ENCODE data around the gene PLEKHG3. TPM values are rescaled to one million over a fixed set of nuclear protein-coding genes. Genes with fewer than 3 reads are reported as not detected.

Gene PLEKHG3
- total RNA-seq, 2 donors from 2014 or later, result 79.3 to 90.1 TPM

DNA sequence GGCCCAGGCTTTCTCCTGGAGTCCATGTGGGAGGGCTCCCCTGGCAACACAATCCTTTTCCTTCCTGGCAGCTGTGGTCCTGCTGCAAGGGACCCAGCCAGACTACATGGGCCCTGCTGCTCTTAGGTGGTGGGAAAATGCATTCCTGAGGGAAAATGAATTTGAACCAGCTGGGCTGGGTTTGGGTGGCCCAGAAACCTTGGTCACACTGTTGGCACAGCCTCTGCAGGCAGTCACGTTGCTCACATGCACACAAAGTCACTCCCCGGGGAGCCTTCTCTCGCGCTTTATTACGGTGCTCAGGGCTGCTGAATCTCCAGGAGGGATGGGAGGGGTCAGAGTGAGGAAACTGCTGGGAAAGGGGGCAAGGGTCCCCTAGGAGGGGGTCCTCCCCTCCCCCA, 17.2 kb downstream of the PLEKHG3 start:
- ATAC-seq, result peak; percentile 36
- intact Hi-C loops (cut with DNase I, micrococcal nuclease), result no loop called here
- DNase-seq, result peak; percentile 68 to 77

DNA sequence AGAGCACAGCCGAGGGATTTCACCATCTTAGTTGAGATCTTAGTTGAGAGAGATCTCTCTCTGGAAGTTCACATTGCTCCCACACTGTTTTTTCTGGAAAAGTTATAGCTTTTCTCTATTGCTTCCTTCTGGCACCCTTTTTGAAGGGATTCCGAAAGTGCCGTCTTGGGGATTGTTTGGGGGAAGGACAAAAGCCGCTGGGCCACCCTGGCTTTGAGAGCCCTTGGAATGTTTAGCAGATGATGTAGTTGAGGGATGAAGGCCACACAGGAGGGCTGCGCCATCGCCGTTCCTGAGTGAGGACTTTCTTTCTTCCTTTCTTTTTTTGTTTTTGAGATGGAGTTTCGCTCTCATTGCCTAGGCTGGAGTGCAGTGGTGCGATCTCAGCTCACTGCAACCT, 17.7 kb downstream of the PLEKHG3 start:
- ATAC-seq (no peak), DNase-seq (no peak)
- intact Hi-C loops (cut with DNase I, micrococcal nuclease), result no loop called here

DNA sequence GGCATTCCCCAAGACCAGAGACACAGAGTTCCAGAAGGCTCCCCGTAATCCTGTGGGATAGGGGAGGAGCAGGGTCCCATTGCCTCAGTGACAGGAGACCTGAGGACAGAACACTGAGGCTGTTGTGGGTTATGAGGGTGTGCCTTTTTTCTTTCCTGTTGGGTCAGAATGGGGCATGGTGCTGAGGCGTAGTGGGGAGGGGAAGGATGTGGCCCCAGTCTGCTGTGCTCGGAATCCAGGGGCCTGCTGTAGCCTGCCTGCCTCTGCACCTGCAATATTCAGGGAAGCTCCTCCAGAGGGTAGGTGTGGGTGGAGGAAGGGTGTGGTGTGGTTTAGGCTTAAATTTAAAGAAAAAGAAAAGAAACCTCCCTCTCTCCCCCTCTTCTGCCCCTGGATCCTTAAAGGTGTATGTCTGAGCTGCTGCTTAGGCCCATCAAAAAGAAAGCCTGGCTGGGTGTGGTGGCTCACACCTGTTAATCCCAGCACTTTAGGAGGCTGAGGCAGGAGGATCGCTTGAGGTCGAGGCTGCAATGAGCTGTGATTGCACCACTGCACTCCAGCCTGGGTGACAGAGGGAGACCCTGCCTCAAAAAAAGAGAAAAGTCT, 18.7 kb downstream of the PLEKHG3 start:
- ATAC-seq (no peak), DNase-seq (no peak)
- intact Hi-C loops (cut with DNase I, micrococcal nuclease), result no loop called here

DNA sequence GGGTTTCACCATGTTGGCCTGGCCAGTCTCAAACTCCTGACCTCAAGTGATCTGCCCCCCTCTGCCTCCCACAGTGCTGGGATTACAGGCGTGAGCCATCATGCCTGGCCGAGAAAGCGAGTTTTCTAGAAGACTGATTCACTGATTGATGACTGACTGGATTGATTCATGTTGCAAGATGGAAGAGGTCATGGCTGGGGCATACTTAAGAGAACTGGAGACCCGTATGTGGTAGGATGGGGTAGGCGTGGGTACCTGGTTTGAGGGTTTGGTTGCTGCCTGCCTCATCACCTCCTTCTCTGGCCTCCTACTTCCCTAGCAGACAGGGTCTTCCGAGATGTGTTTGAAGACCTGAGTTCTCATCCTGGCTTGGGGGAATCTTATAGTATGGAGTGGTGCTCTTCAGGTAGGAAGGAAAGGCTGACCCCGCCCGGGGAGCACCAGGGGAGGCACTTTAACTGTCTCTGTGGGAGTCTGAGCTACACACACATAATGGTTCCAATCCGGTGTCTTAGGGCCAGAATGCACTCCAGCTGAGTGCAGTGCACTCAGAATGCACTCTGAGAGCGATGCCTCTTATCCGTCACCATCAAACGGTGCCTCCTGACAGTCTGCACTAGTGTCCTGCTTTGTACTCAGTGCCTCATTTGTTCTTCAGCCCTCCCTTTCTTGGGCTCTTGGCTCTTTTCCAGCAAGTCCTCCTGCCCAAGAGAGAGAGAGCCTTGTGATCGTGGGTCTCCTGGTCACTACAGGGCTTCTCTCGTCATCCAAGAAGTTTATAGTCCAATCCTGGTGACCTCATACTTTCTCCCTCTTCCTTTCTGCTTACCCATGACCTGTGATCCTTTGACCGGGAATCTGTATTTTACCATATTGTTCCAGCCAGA, 19.7 kb downstream of the PLEKHG3 start:
- DNase-seq, result no peak
- intact Hi-C loops (cut with DNase I, micrococcal nuclease), result no loop called here
- ATAC-seq, result peak; percentile 16

DNA sequence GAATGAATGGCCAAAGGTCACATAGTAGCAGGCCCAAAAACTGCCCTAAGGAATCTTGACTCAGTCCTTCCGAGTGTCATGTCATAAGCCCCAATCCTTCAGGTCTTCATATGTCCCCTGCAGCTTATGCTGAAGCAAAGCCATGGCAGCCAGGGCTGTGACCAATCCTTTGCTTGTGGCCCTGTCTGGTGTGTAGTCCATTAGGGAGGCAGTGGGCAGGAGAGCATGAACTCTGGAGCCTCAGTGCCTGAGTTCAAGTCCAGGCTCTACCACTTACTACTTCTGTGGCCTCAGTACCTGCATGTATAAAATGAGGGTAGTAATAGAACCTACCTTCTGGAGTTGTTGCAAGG, 20.3 kb downstream of the PLEKHG3 start:
- ATAC-seq, result no peak
- DNase-seq, result no peak
- intact Hi-C loops (cut with DNase I, micrococcal nuclease), result no loop called here

DNA sequence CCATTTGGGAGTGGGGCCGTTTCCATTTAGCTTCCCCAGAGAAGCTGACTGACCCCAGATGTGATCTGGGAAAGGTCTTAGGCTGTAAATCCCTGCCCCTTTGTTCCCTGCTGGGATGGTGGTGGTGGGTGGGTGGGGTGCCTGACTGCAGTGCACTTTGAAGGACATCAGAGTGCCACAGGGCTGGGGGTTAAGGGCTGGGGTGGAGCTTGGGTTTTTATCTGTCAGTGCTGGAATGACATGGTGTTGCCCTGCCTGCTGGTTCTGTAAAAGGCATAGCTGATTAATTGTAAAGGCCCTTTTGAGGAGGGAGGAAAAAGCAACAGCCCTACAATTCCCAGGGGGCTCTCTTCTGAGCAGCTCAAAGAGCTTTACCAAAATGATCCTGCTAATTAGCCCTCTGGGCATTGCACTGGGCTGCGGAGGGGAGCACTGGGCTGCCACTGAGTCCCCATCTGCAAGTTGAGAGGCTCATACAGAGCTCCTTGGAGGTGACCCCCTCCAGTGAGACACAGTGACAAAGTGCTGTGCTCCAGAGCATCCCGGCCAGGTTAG, 21.1 kb downstream of the PLEKHG3 start:
- DNase-seq (no peak), ATAC-seq (peak; percentile 10)
- intact Hi-C loops (cut with DNase I, micrococcal nuclease), result no loop called here

DNA sequence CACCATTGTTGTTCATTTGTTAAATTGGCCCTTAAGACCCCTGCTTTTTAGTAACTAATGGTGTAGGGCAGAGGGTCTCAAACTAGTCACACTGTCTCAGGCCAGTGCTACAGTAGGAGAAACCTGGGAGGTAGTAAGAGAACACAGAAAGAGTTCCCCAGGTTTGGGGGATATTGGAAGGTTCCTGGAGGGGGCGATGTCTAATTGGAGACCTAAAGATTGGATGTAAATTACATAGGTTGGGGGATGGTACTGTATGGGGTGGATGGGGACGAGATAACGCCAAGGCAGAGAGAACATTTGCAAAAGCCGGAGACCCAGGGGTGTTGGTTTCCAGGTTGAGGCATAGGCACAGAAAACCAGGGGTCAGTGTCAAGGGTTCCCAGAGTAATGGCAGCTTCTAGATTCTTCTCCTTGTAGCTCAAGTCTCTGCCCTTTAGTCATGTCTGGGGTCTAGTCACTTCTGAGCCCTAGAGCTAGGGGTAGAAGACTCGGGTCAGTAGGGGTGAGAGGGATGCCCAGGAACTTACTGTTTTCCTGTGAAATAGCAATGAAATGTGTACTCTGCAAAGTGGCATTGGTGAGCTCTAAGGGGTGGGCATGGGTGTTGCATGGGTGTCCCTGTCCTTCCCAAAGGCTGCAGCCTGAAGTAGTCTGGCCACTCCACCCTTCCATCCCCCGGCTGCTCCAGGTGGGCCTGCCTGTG, 21.8 kb downstream of the PLEKHG3 start:
- no peak for DNase-seq
- no peak for ATAC-seq
- intact Hi-C loops (cut with DNase I, micrococcal nuclease), result no loop called here

DNA sequence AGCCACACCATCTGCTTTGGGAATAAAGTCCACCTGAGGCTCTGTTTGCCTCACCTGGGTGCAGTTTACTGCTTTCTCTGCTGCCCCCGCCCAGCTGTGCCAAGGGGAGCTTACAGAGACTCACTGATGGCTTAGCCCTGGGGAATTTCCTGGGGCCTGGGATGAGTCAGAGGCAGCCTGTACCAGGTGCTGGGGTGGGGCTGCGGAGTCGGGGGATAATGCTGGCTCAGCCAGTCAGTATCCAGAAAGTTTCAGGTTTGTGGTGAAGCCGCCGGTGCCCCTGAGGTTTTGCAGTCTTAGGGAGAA, 22.3 kb downstream of the PLEKHG3 start:
- intact Hi-C loops (cut with DNase I, micrococcal nuclease), result no loop called here
- ATAC-seq, result peak; percentile 82
- peak; percentile 88 to 96 for DNase-seq

DNA sequence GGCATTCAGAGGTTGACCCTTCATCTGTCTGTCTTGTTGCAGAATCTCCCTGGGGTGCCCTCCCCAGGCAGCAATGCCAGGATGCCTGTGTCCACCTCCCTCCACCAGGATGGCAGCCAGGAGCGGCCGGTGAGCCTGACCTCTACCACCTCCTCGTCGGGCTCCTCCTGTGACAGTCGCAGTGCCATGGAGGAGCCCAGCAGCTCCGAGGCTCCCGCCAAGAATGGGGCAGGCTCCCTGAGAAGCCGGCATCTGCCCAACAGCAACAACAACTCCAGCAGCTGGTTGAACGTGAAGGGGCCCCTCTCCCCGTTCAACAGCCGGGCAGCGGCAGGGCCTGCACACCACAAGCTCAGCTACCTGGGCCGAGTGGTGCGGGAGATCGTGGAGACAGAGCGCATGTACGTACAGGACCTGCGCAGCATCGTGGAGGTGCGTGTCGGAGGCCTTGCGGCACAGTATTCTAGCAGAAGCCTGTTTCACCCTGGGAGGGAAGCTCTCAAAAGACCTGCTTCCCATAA, 23.4 kb downstream of the PLEKHG3 start:
- intact Hi-C loops (cut with DNase I, micrococcal nuclease), result no loop called here
- no peak for ATAC-seq

DNA sequence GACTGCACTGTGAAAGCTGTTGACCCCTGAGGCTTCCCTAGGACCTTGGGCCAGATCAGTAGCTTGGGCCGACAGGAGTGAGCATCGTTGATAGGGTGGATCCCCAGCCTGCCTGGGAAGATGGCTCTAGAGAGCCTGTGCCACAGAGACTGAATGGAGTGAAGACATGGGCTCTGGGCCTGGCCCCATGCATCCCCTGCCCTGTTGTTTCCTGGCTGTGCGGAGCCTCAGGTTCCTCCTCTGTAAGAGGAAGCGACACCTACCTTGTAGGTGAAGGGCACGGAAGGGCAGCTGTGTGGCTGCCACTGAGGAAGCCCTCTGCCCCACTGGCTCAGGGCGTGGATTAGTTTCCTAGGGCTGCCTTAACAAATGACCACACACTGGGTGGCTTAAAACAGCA, 23.9 kb downstream of the PLEKHG3 start:
- no peak for DNase-seq
- intact Hi-C loops (cut with DNase I, micrococcal nuclease), result no loop called here
- no peak for ATAC-seq

More for the DNA sequence above, 23.4 kb downstream of the PLEKHG3 start:
- no peak for DNase-seq

DNA sequence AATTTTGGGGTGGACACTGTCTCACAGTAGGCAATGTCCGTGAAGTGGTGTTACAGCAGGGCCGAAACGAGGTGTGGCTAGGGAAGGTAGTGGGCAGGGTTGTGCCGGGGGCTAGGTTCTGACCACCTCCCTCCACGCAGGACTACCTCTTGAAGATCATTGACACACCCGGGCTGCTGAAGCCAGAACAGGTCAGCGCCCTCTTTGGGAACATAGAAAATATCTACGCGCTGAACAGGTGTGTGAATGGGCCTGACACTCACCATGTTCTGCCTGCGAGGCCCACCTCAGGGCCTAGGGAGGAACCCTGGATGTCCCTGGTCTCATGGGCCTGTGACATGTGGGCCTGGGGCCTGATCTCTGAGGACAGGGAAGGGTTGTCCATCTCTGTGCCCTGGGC, 24.6 kb downstream of the PLEKHG3 start:
- DNase-seq (no peak), ATAC-seq (no peak)
- intact Hi-C loops (cut with DNase I, micrococcal nuclease), result no loop called here

DNA sequence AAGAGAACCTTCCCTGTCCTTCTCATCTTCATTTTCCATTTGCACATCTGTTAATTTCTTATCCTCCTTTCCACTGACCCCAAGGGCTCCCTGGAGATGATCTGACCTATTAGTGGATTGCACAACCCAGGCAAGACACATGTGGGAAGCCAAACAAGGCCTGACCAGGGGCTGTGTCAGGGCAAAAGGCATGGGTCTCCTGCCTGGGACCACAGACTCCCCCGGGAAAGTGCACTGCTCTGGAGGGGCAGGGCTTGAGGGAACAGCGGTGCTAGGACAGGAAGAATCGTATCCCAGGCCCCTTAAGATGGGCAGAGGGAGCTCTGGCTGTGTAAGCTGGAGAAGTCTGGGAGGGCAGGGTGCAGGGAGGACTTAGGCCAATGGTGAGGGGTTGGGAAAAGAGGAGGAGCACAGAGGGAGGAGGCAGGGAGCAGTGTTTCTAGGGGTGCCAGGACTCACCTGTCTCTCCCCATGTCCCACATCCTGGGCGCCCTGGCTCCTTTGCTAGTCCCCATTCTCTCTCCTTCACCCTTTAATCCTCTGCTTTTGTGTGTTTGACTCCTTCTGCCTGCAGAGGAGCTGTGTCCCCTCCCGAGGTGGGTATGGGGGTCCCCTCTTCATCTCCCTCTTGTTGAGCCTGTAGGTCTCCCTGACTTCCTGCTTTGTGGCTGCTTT, 25.3 kb downstream of the PLEKHG3 start:
- no peak for ATAC-seq
- intact Hi-C loops (cut with DNase I, micrococcal nuclease), result no loop called here
- no peak for DNase-seq

DNA sequence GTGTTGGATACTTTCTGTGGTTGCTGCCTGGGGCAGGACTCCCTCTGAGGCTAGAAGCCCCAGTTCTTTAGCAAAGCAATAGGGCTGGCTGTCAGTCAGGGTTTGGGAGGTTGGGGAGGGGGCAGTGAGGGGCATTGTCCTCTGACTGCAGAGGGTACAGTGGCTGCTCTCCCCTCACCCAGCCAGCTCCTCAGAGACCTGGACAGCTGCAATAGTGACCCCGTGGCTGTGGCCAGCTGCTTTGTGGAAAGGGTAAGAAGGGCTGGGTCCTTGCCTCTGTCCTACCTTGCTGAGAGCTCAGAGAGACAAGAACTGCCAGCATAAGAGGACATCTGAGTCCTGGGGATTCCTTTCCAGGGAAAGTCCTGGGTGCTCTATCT, 25.8 kb downstream of the PLEKHG3 start:
- intact Hi-C loops (cut with DNase I, micrococcal nuclease), result no loop called here
- no peak for ATAC-seq
- no peak for DNase-seq

DNA sequence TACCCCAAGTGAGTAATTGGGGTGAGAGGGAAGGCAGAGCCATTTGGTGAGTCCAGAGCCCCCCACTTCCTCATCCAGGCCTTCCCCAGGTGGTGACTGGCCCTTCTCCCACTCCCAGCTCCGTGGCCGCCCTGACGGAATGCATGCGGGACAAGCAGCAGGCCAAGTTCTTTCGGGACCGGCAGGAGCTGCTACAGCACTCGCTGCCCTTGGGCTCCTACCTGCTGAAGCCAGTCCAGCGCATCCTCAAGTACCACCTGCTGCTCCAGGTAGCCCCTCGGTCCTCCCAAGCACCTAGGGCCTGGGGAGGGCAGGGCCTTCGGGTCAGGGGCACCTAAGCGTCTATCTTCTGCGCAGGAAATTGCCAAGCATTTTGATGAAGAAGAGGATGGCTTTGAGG, 26.5 kb downstream of the PLEKHG3 start:
- no peak for DNase-seq
- no peak for ATAC-seq
- intact Hi-C loops (cut with DNase I, micrococcal nuclease), result no loop called here

DNA sequence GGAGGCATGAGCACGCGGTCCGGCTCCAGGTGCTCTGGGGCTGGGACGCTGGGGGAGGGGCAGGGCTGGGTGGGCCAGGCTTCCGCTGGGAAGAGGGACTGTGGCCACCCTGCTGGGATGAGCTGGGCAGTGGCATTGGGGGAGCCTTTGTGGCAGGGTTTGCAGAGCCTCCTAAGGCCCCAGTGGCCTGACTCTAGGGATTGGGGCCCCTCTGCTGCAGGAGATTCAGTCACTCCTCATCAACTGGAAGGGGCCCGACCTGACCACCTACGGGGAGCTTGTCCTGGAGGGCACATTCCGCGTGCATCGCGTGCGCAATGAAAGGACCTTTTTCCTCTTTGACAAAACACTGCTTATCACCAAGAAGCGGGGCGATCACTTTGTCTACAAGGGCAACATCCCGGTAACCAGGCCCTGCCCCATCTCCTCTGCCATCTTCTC, 26.9 kb downstream of the PLEKHG3 start:
- no peak for ATAC-seq
- no peak for DNase-seq
- intact Hi-C loops (cut with DNase I, micrococcal nuclease), result no loop called here

DNA sequence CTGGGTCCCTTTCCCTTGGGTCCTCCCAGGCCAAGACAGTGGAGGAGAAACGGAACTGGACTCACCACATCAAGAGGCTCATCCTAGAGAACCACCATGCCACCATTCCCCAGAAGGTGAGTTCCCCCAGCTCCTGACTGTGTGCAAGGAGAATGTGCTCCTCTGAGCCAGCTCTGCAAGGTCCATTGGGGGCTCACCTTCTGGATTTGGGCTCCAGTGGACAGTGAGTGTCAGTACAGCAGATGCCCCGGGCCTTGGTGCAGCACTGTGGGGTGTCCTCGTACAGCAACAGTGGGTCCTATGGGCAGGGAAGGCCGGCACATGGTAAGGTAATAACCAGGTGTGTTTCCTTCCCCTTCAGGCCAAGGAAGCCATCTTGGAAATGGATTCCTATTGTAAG, 27.8 kb downstream of the PLEKHG3 start:
- intact Hi-C loops (cut with DNase I, micrococcal nuclease), result no loop called here
- no peak for ATAC-seq
- DNase-seq, result no peak

DNA sequence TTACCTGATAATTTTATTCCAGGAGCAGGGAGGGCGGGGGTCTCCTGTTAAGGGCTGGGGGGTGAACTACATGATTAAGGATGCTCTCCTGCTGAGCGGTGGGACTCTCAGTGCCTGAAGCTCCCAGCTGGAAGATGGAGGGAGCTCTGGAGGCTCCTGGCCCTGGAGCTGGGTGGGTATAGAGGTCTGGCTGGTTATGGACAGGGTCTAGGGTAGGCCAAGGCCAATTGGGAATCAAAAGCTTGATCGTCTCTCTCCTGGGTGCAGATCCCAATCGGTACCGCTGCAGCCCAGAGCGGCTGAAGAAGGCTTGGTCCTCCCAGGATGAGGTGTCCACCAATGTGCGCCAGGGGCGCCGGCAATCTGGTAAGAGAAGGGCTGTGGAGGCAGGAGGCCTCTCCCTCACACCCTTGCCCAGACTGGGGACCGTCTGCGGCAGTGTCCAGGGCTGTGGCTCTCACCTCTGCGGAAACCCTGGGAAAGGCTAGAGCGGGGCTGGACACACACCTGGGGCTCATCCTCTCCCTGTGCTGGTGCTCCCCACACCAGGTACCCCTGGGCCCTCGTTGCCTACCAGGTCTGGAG, 28.4 kb downstream of the PLEKHG3 start:
- intact Hi-C loops (cut with DNase I, micrococcal nuclease), result no loop called here
- ATAC-seq, result no peak
- no peak for DNase-seq

DNA sequence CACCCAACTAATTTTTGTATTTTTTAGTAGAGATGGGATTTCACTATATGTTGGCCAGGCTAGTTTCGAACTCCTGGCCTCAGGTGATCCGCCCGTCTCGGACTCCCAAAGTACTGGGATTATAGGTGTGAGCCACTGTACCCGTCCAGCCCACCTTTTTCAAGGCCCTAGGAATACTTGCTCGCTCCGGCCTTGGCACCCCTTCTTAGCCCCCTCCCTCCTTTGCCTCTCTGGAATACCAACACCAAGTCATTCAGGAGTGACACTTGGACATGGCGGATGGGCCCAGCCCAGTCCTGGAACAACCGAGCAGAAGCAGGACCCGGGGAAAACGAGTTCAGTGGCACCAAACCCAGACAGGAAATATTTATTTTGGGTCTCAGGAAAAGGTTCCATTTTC, 29.1 kb downstream of the PLEKHG3 start:
- ATAC-seq (no peak), DNase-seq (no peak)
- intact Hi-C loops (cut with DNase I, micrococcal nuclease), result no loop called here

DNA sequence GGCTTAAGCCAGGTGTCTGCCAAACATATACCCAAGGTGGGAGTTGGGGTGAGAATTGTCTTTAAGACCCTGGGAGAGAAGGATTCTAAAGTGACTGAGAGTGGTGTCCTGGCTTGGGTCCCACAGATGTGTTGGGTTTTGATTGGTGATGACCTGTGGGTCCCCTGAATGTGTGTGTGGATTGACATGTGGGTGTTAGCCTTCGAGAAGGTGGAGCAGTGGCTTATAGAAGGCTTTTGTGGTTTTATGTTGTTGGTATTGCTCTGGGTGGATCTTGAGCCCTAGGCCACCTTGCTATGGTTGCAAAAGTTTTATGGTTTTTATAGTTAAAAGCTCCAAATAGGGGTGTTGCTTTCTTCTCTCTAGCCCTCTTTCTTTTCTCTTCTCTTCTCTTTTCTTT, 29.7 kb downstream of the PLEKHG3 start:
- intact Hi-C loops (cut with DNase I, micrococcal nuclease), result no loop called here
- peak; percentile 29 for ATAC-seq
- no peak for DNase-seq

All from left colon (tissue), 2 donors.